GM19438 (cell line): ENCODE results near the gene ANO2.

Experiments
- ATAC-seq: cut with Tn5 transposase; IDR thresholded peaks from one replicate; pipeline ENCODE4 v1.9.1; 2021; ENCODE audit warnings: low read depth; ENCODE audit not compliant: unreplicated experiment

The ANO2 gene

DNA sequence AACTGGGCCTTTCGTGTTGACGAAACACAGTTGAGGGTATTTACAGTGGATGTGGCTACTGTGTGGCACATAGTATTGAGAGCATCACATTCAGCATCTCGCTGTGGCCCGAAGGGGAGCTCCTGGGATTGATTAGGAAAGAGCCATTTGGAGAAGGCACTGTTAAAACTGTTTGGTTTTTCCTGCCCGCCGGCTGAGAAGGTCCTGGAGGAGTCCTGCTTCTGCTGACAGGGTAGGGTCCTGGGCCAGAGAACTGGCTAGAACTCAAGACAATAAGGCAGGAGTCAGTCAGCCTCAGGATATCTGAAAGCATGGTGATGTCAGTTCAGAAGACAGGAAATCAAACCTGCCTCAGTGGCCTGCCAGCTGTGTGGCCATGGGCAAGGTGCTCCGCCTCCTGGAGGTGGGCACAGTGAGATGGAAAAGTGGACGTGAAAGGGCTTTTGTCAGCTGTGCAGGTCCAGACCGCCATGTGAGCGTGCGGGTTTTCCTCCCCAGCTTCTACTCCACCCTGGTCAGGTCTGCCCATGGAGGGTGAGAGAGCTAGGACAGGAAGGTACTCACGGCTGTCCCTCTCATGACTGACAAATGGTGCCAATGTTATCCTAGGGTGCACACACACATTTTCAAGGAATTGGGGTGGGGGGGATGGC is 420.8 kb downstream of the ANO2 start:
- no peak for ATAC-seq

DNA sequence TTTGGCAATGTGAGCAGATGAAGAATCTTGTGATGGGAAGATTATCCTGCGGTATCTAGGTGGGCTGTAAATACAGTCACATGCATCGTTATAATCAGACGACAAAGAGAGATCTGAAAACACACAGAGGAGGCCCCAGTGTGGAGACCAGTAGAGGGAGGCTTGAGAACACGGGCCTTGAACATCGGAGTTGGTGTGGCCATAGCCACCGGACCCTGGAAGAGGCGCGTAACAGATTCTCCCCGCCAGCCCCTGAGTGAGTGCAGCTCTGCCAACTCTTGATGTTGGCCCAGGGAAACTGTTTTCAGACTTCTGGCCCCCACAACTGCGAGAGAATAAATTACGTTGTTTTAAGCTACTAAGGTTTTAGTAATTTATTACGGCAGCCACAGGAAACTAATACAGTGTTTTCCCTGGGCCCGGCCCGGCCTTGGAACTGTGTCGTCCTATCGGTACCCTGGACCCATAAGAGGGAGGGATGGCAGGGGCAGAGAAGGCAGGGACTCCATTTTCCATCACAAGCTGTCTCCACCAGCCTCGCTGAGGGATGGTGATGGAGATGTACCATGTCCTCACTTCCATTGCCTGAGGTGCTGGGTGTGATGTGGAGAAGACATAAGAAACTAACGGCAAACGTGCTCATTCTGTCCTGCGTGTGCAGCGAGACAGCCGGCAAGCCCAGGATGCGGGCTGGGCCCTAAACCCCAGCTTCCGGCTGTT is 421.5 kb downstream of the ANO2 start:
- no peak for ATAC-seq

DNA sequence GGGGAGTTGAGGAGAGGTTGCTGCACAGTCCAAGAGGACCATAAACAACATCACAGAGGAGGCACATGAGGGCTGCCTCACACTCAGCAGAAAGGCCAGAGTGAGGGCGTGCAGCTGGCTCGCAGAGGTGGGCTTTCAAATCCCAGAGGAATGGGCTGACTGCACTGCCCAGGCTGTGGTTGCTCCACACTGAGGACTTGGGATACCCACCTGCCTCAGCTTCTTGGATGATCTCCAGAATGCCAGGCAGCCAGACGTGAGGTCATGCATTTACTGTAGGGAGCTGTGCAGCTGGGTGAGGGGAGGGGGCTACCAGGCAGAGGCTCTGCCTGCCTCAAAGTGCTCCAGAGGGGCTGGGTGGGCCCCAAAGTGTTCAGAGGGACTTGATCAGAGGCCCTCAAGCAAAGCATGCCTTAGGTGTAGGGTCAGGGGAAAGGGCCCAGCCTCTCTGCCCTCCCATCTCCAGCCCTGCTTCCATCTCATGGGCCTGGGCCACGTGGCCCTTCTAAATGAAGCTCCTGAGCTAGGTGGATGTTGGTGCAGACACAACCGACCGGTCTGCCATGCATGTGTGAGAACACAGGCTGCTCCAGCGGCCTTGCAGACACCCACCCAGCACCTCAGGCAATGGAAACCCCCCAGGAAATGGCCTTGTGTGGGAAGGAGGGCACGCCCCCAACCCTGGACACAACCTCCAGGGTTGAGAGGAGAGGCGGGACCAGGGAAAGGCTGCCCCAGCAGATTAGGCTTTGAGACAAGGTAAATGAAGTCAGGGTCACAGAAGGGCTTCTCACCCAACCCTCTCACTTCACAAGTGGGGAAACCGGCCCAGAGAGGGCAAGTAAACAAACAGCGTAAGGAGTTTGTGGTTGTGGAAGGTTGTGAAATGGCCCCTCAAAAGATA is 422.4 kb downstream of the ANO2 start:
- ATAC-seq = no peak

DNA sequence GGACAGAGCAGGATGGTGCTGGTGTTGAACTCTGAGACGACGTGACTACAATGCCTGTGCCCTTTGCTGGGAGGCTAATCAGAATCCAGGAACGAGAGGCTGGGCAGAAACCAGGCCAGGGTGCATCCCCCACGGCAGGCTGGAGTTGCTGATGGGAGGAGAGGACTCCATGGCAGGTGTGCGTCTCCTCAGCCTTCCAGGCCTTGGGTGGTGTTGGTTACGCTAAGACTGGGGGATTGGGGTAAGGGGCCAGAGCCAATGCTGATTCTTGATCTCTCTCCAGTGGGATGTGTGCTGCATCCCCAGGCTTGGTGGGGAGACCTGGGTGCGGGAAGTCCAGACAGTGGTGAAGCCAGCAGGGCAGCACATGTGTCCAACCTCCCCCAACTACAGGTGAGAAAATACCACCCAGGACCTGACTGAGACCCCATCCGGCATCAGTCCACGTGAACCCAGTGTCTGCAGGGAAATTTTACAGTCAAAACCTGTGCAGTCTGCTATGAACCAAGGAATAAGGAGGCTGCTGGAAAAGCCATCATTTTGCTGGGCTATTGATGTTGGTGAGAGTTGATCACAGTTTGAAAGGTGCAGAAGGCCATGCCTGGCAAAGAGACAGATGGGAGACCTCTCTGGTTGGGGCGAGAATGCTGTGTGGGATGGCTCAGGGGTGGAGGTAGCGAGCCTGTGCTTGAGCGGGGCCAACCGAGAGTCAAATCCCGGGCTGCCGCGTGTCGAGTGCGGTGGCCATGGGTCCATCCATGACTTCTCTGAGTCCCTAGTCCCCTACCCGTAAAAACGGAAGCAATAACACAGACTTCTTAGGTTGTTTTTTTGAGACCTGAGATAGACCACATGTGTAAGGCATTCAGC is 423.4 kb downstream of the ANO2 start:
- ATAC-seq = no peak

DNA sequence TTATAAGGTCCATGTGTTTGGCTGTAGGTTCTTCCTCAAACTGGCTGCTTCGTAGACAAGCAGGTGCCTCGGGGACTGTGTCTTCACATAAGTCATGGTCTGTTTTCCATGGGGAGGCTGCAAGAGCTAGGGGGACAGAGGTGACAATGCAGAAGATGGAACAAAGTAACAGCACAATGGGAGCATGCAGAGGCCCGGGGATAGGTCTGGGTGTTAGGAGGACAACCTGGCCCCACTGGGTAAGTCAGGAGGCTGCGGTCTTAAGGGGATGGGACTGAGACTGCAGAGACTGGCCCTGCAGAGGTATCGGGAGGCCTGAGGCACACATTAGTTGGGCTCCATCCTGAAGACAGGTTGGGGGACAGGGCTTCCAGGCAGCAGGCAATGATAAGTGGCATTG is 424.2 kb downstream of the ANO2 start:
- no peak for ATAC-seq

DNA sequence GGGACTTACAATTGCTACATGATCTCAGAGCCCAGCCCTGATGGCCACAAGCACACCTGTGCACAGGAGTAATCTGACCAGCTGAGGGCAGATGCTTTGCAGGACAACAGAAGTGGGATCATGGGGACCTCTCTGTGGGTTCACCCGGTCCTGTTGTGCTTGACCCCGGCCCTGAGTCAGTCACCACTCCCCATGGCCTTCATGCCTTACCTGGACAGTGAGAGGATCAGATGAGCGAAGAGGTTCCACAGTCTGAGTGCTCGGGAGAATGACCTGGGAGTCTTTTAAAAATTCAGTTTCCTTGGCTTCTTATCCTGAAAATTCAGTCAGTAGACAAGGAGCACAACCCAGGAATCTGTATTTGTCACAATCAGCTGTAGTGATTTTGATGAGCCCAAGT is 425.0 kb downstream of the ANO2 start:
- no peak for ATAC-seq

DNA sequence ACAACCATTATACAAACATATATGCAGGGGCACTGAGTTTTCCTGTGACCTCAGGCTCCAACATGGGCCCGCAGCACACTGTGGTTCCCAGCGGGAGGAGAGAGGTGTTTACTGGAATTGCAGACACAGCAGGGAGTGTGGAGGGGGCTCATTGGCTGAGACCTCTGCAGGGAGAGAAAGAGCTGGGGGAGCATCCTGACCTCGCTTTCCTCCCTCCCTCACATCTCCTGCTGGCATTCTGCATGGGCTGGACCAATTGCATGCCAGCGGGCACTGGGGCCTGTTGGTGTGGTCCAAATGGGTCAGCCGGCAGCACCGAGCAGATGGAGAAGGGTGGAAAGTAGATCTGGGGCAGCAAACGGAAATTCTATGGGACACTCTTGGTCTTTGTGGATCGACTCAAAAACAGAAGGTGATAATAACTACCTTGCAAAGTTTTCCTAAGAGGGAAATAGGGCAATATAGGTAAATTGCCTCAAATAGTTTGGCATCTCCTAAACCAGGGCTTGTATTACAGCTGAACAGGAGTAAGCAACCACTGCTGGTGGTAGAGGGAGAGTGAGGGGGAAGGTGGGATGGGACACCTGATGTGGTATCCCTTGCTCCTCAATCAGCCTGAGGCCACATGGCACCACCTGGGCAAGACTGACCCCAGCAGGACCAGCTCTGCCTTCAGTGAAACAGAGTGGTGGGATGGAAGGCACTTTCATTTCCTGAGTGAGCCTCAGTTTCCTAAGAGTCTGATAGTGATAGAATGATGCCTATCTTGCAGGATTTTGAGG is 426.3 kb downstream of the ANO2 start:
- ATAC-seq = no peak

DNA sequence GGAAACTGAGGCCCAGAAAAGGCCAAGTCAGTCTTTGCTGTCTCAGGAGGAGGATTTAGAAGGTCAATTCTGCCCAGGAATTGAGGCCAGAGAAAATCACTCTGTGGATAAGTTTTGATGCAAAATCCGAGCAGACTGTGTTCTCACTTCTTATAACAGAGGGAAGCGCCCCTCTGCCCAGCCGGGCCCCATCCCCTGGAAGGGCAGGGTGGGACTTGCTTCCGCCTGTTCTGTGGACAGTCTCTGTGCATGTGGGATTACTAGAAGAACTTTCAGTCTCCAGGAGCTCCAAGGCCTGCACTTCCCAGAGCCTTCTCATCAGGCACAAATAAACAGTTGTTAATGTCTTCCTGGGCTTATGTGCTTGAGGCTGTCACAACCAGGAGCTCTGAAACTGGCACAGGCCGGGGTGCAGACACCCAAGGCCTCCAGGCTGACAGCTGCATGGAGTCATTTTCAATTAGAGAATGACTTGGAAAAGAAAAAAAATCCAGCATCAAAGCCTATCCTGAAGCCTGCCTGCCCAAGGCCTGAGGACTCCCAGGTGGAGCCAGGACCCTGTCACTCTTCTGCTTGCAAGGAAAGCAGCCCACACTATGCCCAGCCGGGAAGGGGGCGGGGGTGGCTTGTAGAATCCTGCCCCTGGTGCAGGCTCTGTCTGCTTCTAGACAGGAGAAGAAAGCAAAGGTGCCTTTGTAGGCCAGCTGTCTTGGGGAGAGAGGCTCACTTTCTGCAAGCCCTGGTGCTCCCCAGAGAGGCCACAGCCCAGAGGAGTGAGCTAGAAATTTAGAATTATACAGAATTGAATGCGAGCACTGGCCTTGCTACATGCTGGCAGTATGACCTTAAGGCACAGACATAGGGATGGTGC is 428.5 kb downstream of the ANO2 start:
- ATAC-seq = no peak

DNA sequence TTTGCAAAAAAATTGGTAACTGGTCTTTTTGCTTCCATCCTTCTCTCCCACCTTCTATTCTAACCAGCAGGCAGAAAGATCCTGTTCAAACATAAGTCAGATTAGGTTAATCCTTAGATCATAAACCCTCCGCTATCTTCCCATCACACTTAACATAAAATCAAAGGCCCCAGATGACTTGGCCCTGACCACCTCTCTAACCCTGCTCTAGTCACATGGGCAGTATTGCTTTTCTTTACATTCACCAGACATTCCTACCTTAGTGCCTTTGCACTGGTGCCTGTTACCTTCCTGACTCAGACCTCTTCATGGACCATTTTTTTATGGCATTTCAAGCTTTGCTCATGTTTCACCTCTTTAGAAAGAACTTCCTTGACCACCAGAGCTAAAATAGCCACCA is 429.6 kb downstream of the ANO2 start:
- no peak for ATAC-seq

DNA sequence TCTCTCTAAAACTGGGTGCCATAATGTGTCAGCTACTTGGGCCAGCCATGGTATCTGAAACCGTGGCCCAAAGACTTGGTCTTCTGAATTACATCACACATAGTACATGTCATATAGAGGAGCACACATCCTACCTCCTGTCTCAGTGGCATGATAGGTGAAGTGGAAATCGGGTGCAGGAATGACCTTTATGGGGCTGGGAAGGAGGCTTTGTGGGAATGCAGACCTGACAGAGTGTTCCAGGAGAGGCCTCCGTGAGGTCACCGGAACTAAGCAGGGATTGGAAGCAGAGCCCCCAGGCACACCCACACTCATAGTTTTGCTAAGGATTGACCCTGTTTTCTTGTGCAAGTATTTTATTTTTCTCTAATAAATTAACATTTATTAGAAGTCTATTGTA is 430.5 kb downstream of the ANO2 start:
- no peak for ATAC-seq

DNA sequence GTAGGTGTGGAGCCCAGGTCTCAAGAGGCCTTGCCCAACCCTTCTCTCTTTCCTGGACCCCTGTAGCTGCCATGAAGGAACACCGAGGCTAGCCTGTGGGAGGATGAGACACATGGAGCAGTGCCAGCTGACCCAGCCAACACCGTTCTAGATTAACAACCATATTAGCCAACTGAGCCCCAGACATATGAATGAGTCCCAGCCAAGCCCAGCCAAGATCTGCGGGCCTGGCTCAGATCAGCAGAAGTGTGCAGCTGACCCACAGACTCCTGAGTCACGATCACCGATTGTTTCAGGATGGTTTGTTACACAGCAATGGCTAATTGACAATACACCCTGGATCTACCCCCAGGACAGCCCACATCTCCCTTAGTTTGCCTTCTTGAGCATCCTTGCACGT is 431.0 kb downstream of the ANO2 start:
- ATAC-seq = no peak

DNA sequence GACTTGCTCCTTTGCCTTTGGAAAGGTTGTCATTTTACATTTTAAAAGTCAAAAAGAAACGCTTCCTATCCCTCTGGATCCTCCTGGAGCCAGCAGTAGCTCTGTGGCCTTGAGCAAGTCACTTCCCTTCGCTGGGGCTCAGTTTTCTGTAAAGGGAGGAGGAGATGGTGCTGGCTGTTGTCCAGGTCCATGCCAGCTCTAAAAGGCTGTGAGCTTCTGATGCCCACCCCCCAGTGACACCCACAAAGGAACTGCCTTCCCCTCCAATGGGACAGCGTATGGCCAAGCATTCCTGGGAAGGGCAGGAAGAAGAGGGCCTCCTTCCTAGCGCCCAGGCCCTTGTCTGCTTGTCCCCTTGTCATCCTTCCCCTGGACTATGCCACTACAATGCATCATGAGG is 431.7 kb downstream of the ANO2 start:
- no peak for ATAC-seq
